Subcutaneous adipose tissue (tissue), 4 donors: ENCODE data around the gene ZFAND6. TPM values are rescaled to one million over a fixed set of nuclear protein-coding genes. Genes with fewer than 3 reads are reported as not detected.

Source experiments
- small RNA-seq: library from RNA; depleted of rRNA; stranded (forward); fragments of <200 nt; gene quantifications from one replicate; pipeline ENCODE3, GENCODE V24; 2016
- total RNA-seq, 4 donors: library from RNA; depleted of rRNA; stranded (reverse); fragments of >200 nt; gene quantifications; one replicate each; pipeline ENCODE4 v1.1.0, GENCODE V29; 2016
- TF ChIP-seq, protein P1 (sequence below): fragments of 450-650 bp; IDR thresholded peaks from one replicate; pipeline ENCODE4 v1.5.1; 2016; ENCODE audit warnings: low read depth, mild to moderate bottlenecking, control low read depth, antibody characterized with exemption, moderate library complexity

ZFAND6 gene
- total RNA-seq, 4 donors from 2014 or later, result 107 to 155 (median 140) TPM

DNA sequence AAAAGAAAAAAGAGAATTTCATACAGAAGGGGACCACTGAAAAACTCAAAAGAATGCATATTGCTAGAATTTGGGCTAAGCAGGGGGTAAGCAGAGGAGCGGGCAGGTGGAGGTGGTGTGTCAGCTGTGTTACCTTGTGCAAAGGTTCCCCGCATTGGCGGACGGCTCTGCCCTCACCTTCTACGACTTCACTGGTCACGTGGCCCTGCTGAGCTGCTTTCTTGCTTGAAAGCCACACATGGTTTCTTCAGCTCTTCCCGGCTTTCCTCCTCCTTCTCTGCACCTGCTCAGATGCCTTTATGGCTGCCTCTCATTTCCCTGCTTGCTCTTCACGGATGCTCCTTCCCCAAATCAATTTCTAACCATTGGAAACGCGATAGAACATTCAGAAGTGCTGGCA is 123.8 kb downstream of the ZFAND6 start:
- TF ChIP-seq, protein P1, sequence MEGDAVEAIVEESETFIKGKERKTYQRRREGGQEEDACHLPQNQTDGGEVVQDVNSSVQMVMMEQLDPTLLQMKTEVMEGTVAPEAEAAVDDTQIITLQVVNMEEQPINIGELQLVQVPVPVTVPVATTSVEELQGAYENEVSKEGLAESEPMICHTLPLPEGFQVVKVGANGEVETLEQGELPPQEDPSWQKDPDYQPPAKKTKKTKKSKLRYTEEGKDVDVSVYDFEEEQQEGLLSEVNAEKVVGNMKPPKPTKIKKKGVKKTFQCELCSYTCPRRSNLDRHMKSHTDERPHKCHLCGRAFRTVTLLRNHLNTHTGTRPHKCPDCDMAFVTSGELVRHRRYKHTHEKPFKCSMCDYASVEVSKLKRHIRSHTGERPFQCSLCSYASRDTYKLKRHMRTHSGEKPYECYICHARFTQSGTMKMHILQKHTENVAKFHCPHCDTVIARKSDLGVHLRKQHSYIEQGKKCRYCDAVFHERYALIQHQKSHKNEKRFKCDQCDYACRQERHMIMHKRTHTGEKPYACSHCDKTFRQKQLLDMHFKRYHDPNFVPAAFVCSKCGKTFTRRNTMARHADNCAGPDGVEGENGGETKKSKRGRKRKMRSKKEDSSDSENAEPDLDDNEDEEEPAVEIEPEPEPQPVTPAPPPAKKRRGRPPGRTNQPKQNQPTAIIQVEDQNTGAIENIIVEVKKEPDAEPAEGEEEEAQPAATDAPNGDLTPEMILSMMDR, result no peak

DNA sequence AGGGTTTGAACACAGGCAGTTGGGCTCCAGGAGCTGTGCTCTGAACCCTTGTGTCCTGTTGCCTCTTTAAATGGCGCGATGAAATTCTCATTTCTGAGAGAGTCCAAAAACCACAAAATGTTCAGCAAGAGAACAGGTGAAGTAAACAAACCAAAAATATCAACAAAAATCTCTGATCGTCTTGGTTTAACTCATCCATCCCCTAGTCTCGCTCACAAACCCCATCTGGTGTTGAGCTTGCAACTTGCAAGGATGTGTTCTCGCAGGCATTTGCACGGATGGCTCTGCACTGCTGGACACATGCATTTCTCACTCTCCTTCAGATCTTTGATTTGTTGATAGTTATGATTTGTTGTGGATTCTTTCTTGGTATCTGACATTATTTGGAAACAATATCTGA is 124.4 kb downstream of the ZFAND6 start:
- TF ChIP-seq, protein P1, result no peak

DNA sequence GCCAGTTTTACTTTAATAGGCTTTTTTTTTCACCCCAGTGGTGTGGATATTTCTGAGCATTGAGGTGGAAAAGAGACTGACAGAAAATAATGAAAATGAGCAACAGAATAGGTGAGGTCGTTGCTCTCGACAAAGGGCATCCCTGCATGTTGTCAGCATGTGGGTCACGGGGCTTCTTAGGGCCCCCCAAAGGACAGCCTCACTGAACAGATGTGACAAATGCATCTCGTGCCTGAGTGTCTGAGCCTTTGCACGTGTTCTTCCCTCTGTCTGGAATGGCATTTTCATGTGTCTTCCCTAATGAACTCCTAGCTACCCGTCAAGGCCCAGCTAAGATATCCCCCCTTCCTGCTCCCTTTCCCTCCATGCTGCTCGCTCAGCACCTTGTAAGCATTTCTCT is 125.1 kb downstream of the ZFAND6 start:
- TF ChIP-seq, protein P1, result no peak

DNA sequence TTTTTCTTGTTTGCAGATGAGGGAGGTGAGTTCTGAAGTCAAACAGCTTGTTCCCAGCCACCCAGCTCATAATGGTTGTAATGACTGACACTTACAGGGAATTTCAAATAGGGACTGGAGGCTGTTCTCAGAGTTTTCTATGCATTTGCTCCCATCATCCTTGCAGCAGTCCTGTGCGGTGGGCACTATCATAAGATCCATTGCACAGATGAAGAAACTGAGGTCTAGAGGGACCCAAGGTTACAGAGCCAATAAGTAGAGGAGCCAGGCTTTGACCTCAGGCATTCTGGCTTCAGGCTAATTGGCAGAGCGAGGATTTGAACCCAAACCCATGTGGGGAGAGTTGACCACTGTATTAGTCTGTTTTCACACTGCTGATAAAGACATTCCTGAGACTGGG is 125.7 kb downstream of the ZFAND6 start:
- TF ChIP-seq, protein P1, result no peak

DNA sequence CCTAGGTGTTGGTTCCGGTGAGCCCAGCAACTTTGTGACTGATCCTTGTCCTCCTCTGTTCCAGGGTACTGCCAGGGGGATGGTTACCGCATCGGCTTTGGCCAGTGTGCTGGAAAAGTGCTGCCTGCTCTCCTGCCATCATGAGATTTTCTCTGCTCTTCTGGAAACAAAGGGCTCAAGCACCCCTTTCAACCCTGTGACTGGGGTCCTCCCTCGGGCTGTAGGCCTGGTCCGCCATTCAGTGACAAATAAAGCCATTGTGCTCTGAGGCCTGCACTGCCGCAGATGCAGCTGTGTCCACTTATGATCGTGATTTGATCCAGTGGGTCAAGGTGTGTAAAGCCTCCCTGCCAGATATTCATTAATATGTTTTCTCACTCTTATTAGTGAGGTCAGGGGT is 126.6 kb downstream of the ZFAND6 start:
- TF ChIP-seq, protein P1, result no peak

DNA sequence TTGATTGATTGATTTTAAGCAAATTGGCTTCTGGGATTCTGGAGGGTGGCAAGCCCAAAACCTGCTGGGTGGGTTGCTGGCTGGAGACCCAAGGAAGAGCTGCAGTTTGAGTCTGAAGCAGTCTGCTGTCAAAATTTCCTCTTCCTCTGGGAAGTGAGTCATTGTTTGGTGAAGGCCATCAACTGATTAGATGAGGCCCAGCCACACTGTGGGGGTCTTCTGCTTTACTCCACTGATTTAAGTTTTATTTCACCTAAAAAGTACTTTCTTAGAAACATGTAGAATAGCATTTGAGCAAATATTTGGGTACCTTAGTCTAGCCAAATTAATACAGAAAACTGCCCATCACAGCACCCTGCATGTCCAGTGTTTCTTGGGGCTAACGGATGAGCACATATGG is 127.1 kb downstream of the ZFAND6 start:
- TF ChIP-seq, protein P1, result no peak

Small RNAs within 50 kb of the gene (small RNA-seq; reads per million reads assigned to genes)
- not detected for gene RF00017

Other genes starting within 250 kb of the ZFAND6 start
- 10 to 100 TPM; 19.4 to 41.3 (median 36.8) TPM for gene MTHFS, start 162.7 kb upstream of the ZFAND6 start, total RNA-seq
- 10 to 100 TPM in 1 of 4 donors, 1 to 10 TPM in 2, not detected in 1; 4.8 to 53.5 (median 9.3) TPM for gene BCL2A1, start 88.5 kb upstream of the ZFAND6 start, total RNA-seq
- 100 to 1,000 TPM in 3 of 4 donors, 10 to 100 TPM in 1; 87.6 to 196 (median 109) TPM for gene FAH, start 93.3 kb downstream of the ZFAND6 start, total RNA-seq
- not detected for gene CTXND1, start 192.5 kb downstream of the ZFAND6 start, total RNA-seq